UCSD-AML1 (cell line): ENCODE measurements around the gene MLYCD.

Source experiments
- DNase-seq: peaks from one replicate; lab custom pipeline; 2025; ENCODE audit not compliant: unreplicated experiment; lab: John Stamatoyannopoulos, UW

MLYCD gene

GRCh38 chr16:83898463-83899271 is at the start of gene MLYCD:
TSS of gene MLYCD (plus strand) at chr16:83899115. CDS start at chr16:83899145, 30 bp downstream.
- DNase-seq = peak; percentile 83

DNA sequence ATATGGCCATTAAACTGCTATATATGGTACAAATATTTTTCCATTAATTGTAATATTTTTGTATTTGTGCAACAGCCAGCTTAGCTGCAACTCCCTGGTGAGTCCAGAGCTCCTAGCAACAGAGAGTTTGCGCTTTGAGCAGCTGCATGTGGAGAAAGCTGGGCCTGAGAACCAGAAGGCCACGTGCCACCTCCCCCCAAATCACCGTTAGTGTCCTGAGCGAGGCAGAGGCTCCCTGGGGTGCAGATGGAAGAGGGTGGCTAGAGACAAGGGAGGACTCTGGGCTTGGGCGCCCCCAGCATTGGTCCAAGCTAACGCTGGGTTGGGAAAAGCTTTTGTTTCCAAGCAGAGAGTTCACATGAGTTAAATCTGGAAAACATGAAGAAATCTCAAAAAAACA is 49.5 kb upstream of the MLYCD start:
- DNase-seq = no peak

GRCh38 chr16:83850947-83851346 is 48.0 kb upstream of the MLYCD start:
- no peak for DNase-seq

- DNase-seq = no peak
Measured at GRCh38 chr16:83851473-83851872, 47.4 kb upstream of the MLYCD start.

DNA sequence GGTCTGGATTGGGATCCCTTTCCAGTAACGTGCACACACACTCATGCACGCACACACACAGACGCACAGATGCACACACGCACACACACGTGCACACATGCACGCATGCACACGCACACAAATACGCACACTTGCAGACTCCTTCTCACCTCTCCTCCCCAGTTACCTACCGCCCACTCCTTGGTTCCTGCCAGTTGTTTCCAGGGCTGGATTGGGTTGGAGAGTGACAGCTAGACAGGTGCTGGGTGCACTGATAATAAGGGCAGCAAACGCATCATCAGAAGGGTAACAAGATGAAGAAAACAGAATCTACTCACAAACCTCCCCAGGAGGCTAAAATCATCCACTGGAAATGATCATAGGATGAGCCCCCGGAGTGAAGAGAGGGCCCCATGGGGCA is 46.1 kb upstream of the MLYCD start:
- no peak for DNase-seq

GRCh38 chr16:83853834-83854233 is 45.1 kb upstream of the MLYCD start:
- DNase-seq = no peak

DNA sequence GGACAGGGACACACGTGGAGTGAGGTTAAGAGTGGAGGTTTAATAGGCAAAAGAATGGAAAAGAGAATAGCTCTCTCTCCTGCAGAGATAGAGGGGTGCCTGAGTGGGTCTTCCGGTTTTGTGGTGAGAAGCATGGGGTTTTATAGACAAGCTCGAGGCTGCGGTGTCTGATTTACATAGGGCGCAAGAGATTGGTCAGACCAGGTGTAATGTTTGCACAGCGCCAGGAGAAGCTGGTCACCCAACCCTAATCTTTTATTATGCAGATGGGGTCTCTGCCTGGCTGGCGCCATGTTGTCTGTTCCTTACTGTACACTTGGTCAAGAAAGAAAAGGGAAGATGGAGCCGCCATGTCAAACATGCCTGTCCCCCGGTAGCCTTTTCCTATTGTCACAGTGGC is 44.5 kb upstream of the MLYCD start:
- DNase-seq = no peak

DNA sequence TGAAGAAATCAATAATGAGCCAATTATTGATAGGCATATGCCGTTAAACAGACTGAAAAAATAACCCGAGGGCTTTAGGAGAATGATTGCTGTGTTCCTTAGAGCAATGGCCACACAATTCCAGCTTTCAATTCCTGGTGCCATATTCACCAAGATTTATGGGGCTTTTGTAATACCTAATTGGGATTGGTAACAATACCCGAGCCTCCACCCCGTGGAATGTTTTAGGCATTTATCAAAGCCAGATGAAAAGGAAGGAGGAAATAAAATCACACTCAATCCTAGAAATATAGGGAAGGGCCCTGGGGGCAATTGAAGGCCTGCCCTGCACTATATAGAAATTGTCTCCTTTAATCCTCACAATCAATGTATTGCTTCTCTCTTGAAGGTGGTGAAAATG is 42.1 kb upstream of the MLYCD start:
- no peak for DNase-seq

DNA sequence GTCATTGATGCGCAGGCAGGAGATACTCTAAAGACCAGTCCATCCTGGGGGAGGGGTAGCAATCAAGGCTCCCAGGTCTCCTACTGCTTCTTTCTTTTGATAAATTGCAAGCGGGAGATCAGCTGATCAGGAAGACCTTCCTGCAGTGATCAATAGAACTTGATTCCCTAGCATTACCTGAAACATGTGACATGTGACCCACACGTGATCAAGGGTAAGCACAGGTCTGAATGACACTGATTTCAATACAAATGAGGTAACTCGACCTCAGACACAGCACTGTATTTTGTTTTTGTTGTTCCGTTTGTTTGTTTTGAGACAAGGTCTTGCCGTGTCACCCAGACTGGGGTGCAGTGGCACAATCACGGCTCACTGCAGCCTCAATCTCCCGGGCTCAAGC is 39.6 kb upstream of the MLYCD start:
- no peak for DNase-seq

- no peak for DNase-seq
Measured at GRCh38 chr16:83862661-83863060, 36.3 kb upstream of the MLYCD start.

DNA sequence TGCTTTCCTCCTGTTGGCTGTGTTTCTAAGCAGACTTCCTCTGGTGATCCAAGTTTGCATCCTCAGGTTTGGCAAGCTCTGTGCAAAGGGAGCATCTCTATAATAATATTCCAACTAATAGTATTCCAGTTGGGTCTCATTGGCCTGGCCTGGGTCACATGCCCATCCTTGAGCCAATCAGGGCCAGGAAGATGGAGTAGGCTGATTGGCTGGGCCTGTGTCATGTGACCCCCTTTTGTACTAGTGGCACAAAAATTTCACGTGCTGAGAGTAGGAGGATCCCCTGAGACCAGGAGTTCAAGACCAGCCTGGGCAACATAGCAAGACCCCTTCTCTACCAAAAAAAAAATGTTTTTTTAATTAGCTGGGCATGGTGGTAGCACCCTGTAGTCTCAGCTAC is 35.2 kb upstream of the MLYCD start:
- DNase-seq = no peak

DNA sequence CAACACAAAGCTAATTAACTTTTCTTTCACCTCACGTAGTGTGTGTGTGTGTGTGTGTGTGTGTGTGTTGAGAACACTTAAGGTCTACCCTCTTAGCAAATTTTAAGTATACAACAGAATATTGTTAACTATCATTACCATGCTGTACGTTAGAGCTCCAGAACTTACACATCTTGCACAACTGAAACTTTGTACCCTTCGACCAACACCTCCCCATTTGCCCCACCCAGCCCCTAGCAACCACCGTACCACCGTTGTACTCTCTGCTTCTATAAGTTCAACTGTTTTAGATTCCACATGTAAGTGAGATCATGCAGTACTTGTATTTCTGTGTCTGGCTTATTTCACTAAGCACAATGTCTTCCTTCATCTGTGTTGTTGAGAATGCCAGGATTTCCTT is 28.1 kb upstream of the MLYCD start:
- no peak for DNase-seq

DNA sequence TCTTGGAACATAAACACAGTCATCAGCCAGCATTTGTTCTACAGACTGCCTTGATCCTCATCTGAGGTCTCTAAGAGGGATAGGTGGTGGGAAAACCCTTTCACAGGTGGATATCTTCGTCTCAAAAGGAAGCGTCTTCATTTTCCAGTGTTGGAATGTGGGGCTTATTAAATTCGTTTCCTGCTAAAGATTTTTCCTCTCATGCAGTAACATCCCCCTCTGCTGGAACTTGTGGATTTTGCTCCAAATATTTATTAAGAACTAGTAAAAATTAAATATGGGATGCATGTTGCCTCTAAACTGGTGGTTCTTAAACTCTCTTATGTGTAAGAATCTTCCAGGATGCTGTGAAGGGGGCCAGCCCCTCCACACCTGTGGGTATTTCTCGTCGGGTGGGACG is 20.1 kb upstream of the MLYCD start:
- no peak for DNase-seq

DNA sequence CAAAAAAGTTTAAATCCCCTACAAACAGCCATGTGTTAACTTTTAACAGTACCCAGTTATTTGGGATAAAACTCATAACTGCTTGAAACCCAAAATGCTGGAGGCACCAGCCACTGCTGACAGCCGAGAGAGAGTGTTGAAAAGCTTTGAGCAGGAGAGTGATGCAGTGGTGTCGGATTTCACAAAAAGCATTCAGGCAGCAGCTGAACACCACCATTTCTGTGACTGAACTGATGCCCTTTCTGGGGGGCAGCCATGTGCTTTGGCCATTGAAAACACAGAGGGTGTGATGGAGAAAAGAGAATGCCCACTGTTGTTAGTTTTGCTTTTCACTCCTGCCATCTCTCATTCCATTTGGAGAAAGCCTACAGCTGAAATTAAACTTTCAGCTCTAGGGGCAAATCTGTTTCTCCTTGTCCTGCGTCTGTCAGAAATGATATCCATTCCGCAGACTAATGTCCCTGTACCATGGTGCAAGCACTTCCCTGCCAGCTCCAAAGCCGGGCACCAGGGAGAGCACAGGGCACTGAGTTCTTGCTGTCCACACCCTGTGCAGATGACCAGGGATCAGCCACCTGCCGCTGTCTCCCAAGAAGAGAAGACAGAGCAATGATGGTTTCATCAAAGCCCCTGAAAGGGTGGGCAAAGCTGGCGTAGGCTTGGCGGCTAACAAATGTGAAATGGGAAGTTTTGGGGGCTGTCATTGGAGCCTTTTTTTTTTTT is 16.6 kb upstream of the MLYCD start:
- DNase-seq = no peak

- no peak for DNase-seq
Measured at GRCh38 chr16:83886199-83886971, 12.5 kb upstream of the MLYCD start.

- DNase-seq = no peak
Measured at GRCh38 chr16:83887080-83887479, 11.8 kb upstream of the MLYCD start.

DNA sequence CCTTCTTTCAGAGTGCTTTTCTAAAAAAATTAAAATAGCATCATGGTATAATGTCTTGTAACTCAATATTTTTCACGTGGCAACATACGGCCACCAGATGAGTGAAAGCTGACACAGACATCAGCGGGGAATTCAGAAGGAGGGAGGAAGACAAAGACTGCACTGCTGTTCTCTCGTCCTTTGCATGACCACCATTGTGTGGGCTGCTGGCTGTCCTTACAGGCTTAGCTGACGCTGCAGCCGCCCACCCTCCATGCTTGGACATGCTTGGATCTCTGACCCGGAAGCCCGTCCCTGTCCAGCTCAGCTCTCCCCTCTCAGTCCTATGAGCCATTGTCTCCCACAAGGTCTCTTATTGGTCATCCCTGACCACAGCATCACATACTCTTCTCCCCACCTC is 11.4 kb upstream of the MLYCD start:
- no peak for DNase-seq

DNA sequence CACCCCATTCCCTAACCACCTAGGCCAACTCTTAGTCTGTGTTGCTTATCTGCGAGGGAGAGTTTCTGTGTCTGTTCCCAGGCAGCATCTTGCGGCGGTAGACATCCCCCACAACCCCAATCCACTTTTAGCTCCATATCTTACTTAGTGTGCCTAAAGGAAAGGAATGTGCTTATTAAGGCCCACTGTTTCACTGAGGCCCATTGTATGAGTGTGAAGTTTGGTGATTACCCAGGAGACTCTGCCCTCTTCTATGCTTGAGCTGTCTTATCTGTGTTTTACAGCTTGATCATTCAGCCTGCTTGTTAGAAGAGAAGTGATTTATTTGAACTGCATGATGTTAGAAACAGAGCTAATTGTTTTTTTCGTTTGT is 10.3 kb upstream of the MLYCD start:
- DNase-seq = no peak

DNA sequence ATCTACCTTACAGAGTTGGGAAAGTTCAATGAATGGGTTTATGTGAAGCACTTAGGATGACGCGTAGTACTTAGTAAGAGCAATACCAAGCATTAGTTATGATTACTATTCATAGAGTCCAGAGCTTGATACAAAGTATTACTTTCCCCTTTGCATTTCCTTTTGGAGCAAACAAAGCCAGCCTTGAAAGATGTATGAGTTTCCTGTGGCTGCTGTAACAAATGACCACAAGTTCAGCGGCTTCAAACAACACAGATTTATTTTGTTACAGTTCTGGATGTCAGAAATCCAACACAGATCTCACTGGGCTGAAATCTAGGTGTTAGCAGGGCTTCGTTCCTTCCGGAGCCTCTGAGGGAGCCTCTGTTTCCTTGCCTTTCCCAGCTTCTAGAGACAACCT is 8.6 kb upstream of the MLYCD start:
- no peak for DNase-seq

DNA sequence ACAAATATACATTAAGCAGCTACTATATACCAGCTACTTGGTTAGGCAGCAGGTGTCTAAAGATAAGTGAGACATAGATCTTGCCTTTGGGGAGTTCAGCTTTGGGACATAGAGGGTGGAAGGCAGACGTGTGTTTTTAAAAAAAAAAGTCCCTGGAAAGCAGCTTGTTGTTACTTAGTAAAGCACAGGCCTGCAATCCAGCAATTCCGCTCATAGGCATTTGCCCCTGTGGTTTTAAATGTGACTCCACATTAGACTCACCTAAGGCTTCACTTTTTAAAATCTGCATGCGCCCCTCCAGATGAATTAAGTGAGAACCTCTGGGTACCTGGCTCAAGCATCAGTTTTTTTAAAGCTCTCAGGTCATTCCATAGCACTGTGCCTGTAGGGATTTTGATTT is 7.2 kb upstream of the MLYCD start:
- DNase-seq = no peak

DNA sequence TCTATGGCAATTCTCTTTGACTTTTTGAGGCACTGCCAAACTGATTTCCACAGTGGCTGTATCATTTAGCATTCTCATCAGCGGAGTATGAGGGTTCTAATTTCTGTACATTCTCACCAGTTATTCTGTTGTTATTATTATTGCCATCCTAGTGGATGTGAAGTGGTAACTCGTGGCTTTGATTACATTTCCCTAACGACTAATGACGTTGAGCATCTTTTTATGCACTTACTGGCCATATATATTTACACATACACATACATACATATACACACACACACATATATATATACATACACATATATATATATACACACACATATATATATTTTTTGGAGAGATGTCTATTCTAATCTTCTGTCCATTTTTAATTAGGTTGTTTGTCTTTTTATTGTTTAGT is 3.7 kb upstream of the MLYCD start:
- DNase-seq = no peak

DNA sequence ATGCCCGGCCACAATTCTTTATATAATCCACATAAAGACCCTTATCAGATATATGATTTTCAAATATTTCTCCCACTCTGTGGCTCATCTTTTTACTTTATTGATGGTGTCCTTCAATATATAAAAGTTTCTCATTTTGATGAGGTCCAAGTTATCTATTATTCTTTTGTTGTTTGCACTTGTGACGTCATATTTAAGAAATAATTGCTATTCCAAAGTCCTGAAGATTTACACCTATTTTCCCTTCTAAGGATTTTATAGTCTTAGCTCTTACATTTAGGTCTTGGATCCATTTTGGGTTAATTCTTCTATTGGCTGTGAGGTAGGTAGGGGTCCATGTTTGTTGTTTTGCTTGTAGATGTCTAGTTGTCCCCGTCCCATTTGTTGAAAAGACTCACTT is 3.0 kb upstream of the MLYCD start:
- no peak for DNase-seq
